Fibroblast of mammary gland (primary cell): Measurements from ENCODE around the gene ARMH1.

Experiments
- DNase-seq: peaks from one replicate; pipeline ENCODE4 v3.0.0-alpha.2; 2010; ENCODE audit warnings: low read depth
- H3K4me3 ChIP-seq: 2 replicates; pipeline ENCODE4 v1.5.1; 2011; ENCODE audit warnings: low read depth, mild to moderate bottlenecking, low read length, moderate library complexity; ENCODE audit not compliant: control insufficient read depth
- CTCF ChIP-seq: conservative IDR thresholded peaks from 2 replicates; pipeline ENCODE4 v1.5.1; 2011; ENCODE audit warnings: low read depth, low read length, inconsistent platforms; ENCODE audit not compliant: control insufficient read depth, insufficient read depth

ARMH1 gene

GRCh38 chr1:44670751-44671640 lies 3.5 kb upstream of the ARMH1 start:
- TF ChIP-seq CTCF, result no peak
- no peak for DNase-seq
- H3K4me3 ChIP-seq, result no peak overlapping the region

- DNase-seq, result peak; percentile 44
- TF ChIP-seq CTCF, result no peak
- H3K4me3 ChIP-seq, result no peak overlapping the region
These were observed 2.1 kb upstream of the ARMH1 start for GRCh38 chr1:44672254-44672955.

- DNase-seq, result no peak
- peak overlapping the region; percentile 77 for H3K4me3 ChIP-seq
- TF ChIP-seq CTCF, result no peak
These were observed 1.4 kb upstream of the ARMH1 start for GRCh38 chr1:44672961-44673674.

GRCh38 chr1:44673675-44674112 lies 820 bp upstream of the ARMH1 start:
- no peak for DNase-seq
- H3K4me3 ChIP-seq, result peak overlapping the region; percentile 77
- TF ChIP-seq CTCF, result no peak

- H3K4me3 ChIP-seq, result peak overlapping the region; percentile 77
- no peak for DNase-seq
- no peak for TF ChIP-seq CTCF
These were observed 672 bp downstream of the ARMH1 start for GRCh38 chr1:44675186-44675585.

- H3K4me3 ChIP-seq, result no peak overlapping the region
- DNase-seq, result peak; percentile 79
- TF ChIP-seq CTCF, result no peak
These were observed 2.1 kb downstream of the ARMH1 start for GRCh38 chr1:44676484-44677200.
